GM15510 (cell line): ENCODE results near the gene A2M.

Experiments used
- POLR2A ChIP-seq: IDR thresholded peaks from 3 replicates; pipeline ENCODE4 v1.6.1; 2011; ENCODE audit warnings: borderline replicate concordance; ENCODE audit not compliant: insufficient read length; ENCODE audit errors: extremely low read depth

Gene A2M

GRCh38 chr12:9115731-9116559 is at the start of gene A2M:
Gene A2M (minus strand): TSS chr12:9115919. CDS start chr12:9115849, 70 bp downstream.
- TF ChIP-seq POLR2A = no peak

- no peak for TF ChIP-seq POLR2A
Measured at GRCh38 chr12:9163392-9163791, 47.7 kb upstream of the A2M start.

GRCh38 chr12:9156119-9156518 is 40.4 kb upstream of the A2M start:
- TF ChIP-seq POLR2A = no peak

GRCh38 chr12:9149372-9149771 is 33.7 kb upstream of the A2M start:
- no peak for TF ChIP-seq POLR2A

GRCh38 chr12:9148926-9149325 is 33.2 kb upstream of the A2M start:
- TF ChIP-seq POLR2A = no peak

GRCh38 chr12:9147461-9147860 is 31.7 kb upstream of the A2M start:
- TF ChIP-seq POLR2A = no peak

- no peak for TF ChIP-seq POLR2A
Measured at GRCh38 chr12:9144730-9145106, 29.0 kb upstream of the A2M start.

- no peak for TF ChIP-seq POLR2A
Measured at GRCh38 chr12:9143929-9144729, 28.4 kb upstream of the A2M start.

GRCh38 chr12:9143137-9143536 is 27.4 kb upstream of the A2M start:
- TF ChIP-seq POLR2A = no peak

DNA sequence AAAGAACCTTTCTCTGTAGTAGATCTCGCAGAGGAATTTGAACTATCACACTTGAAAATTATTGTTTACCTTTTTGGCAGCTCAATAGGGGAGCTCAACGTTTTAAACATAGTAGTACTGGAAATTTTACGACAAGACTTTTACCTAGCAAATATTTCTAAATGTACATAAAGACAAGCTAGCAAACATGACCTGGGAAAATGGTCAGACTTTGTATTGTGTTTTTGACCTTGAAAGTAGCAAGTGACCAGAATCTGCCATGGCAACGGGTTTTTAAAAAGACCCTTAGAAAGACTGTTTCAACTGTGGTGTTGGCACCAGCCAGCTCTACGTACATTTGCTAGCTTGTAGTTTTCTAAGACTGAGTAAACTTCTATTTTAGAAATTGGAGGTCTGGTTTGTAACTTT is 20.2 kb upstream of the A2M start:
- TF ChIP-seq POLR2A = no peak

GRCh38 chr12:9134981-9135628 is 19.4 kb upstream of the A2M start:
- TF ChIP-seq POLR2A = no peak

DNA sequence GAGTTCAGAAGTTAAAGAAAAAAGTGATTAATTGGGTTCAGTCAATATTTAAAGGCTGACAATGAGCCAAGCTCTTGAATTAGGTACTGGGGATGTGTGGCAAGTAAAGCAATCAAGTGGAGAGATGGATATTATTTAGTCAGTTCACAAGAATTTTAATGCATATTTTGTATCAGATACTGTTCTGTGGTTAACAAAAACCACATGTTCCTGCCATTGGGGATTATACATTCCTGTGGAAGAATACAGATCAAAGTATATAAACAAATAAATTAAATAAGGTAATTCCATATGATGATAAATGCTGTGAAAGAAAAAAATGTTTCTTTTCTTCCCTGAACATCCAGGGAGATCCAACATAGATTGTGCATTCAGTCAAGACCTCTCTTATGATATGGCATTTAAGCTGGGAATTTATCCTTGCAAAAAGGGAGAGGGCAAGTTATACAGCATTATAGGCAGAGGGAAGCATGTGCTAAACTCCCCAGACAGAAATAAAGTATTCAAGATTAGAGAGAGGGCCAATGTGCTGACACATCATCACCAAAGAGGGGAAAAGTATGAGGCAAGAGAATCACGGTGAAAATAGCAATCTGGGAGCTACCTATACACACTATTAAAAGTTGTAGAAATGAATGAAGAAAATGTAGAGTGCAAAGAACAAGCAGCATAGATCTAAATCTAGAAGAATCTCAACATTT is 17.6 kb upstream of the A2M start:
- TF ChIP-seq POLR2A = no peak

GRCh38 chr12:9132008-9132535 is 16.4 kb upstream of the A2M start:
- no peak for TF ChIP-seq POLR2A

GRCh38 chr12:9130244-9130643 is 14.5 kb upstream of the A2M start:
- no peak for TF ChIP-seq POLR2A
